Heart right ventricle (tissue), 16 donors: ENCODE data around the gene NAXE. TPM values are rescaled to one million over a fixed set of nuclear protein-coding genes. Genes with fewer than 3 reads are reported as not detected.
A peak's percentile ranks its signal among the peaks of the same experiment; 100 is the strongest.

Experiments used
- ATAC-seq, 8 donors: fragments of 200-7000 bp; cut with Tn5 transposase; one replicate each; pipeline ENCODE4 v1.9.1; 2020; ENCODE audit warnings: mild to moderate bottlenecking in 8 of 8, moderate library complexity in 8 of 8, moderate number of reproducible peaks in 1 of 8
- DNase-seq, 2 donors: peaks; one replicate each; pipeline ENCODE4 v3.0.0-alpha.2; 2020
- H3K27ac ChIP-seq, 10 donors: fragments of 200-600 bp; sonication (generic) in 2 of 10; one replicate each; pipeline versions ENCODE4 v1.5.0 to v1.8.0; 2020 to 2022; ENCODE audit warnings: mild to moderate bottlenecking in 3 of 10
- H3K27me3 ChIP-seq, 7 donors: fragments of 200-600 bp; one replicate each; pipeline ENCODE4 v1.8.0; 2021 to 2022; ENCODE audit warnings: mild to moderate bottlenecking in 2 of 7
- H3K36me3 ChIP-seq, 9 donors: fragments of 200-600 bp; sonication (generic) in 1 of 9; one replicate each; pipeline versions ENCODE4 v1.5.0 to v1.8.0; 2020 to 2022; ENCODE audit warnings: mild to moderate bottlenecking in 2 of 9
- H3K4me1 ChIP-seq, 9 donors: fragments of 200-600 bp; sonication (generic) in 1 of 9; one replicate each; pipeline versions ENCODE4 v1.5.0 to v1.8.0; 2020 to 2022; ENCODE audit warnings: mild to moderate bottlenecking in 4 of 9
- H3K4me3 ChIP-seq, 10 donors: fragments of 200-600 bp; sonication (generic) in 2 of 10; one replicate each; pipeline versions ENCODE4 v1.5.0 to v1.8.0; 2020 to 2022; ENCODE audit warnings: mild to moderate bottlenecking in 7 of 10, moderate library complexity in 2 of 10
- H3K9me3 ChIP-seq, 11 donors: fragments of 200-600 bp in 10 of 11; sonication (generic) in 2 of 11; one replicate each; pipeline versions ENCODE4 v1.5.0 to v1.8.0; 2013 to 2022; ENCODE audit warnings: mild to moderate bottlenecking in 2 of 11, control low read depth in 1 of 11, moderate library complexity in 1 of 11
- CTCF ChIP-seq, 9 donors: fragments of 200-600 bp; sonication (generic) in 2 of 9; IDR thresholded peaks; one replicate each; pipeline versions ENCODE4 v1.5.0 to v1.8.0; 2021 to 2022; ENCODE audit warnings: antibody characterized with exemption in 9 of 9, mild to moderate bottlenecking in 5 of 9, moderate library complexity in 1 of 9
- WGBS, 2 donors: extraction: QIAGEN DNeasy Blood & Tissue Kit; methylation state at CpG; one replicate each; pipeline ENCODE4 v1.1.7; 2013; ENCODE audit warnings: inconsistent platforms in 1 of 2; 5-methylcytosine and 5-hydroxymethylcytosine counted together
- intact Hi-C, 10 donors: fragments of 100-400 bp; cut with DNase I; formaldehyde crosslinking; loops; one replicate each; pipeline versions ENCODE4 v1.11.1 to v1.14.2; 2022
- polyA plus RNA-seq, 2 donors: library from polyadenylated mRNA; stranded (reverse); fragments of 200-250 nt; gene quantifications; one replicate each; pipeline ENCODE4 v1.2.3, GENCODE V29; 2013
- total RNA-seq, 10 donors: library from RNA; stranded (reverse); fragmentation: NEBNext Ultra II Directional in 3 of 10; extraction: Animal tissue kit (Norgen Biotek cat#: 25700) in 3 of 10; gene quantifications; one replicate each; pipeline versions ENCODE4 v1.2.1 to v1.2.4, GENCODE V29; 2021 to 2023
- donor health status: Arrhythmogenic right ventricular cardiomyopathy.
- donor health status: ischemic (EF 13 %, LVEDD 7.1; RV severe dilation, severe dysfunction).
- donor health status: healthy with polysubstance abuse.
- donor health status: DM: no; HTN: yes; CAD: no.
- donor health status: DM: no; HTN: no; CAD: no.
- donor health status: ischemic (EF 25% LVEDD 6.9; RV normal size, moderate dysfunction).
- donor health status: ischemic (EF 25% LVEDD 5.7; RV mildly dilated, moderate dysfunction).
- donor health status: healthy.
- donor health status: DM: yes; HTN: yes; CAD: no.
- donor health status: Ischemic cardiomyopathy.
- donor health status: ischemic (EF 35%, LVEDD 5.7; RV mildly dilated, moderate dysfunction).
- donor health status: nonischemic (EF 11% LVEDD 7.7; RV severe dilation, severe dysfunction).
- donor health status: DM: yes; HTN: yes; CAD: no.
- donor health status: PGD.
- donor health status: ischemic (EF 29% LVEDD 5.4; RV normal size, mild dysfunction).
- donor health status: nonischemic (EF 23%, LVEDD 6.1; RV moderate dilation, normal function).

Gene NAXE
- total and polyA plus RNA-seq, 12 donors = 59.8 to 134 (median 108) TPM

DNA sequence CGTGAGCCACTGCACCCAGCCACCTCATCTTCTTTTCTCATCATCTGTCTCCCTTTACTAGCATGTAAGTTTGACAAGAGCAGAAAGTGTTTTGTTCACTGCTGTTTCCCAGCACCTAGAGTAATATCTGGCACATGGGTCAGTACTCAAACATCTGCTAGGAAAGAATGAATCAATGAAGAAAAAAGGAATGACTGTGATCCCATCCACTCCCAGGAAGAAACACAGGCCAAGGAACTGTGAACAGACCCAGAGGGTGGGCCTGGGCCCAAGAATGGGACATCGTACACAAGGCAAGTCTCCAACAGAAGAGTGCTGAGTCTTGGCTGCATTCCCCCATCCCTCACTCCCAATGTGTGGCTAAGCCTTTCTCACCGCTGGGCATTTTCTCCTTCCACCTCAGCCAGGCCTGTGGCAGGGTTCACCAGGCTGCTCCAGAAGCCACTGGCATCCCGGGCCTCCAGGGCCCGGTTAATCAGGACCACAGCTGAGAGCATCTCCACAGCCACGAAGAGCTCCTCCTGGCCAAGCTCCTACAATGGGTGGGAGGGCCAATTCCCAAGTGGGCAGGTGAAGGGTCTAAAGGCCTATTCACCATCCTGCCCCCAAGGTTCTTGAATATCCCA lies 37.6 kb upstream of the NAXE start:
- 90 to 93% methylated on average over 6 of the region's 6 CpGs for WGBS, 2 donors
- H3K36me3 ChIP-seq = peaks cover 0 to 20% (median 0%) of the 10 kb centered on the region in 9 donors
- H3K9me3 ChIP-seq = no peaks in the 10 kb centered on the region
- H3K4me1 ChIP-seq = peaks cover 0 to 7% (median 0%) of the 10 kb centered on the region in 9 donors
- no peak for TF ChIP-seq CTCF (IDR thresholded peaks at IDR 0.05)
- DNase-seq (no peak), ATAC-seq (peak in 5 of 8 donors; percentile 24 to 59 (median 37))
- no peaks in the 10 kb centered on the region for H3K27me3 ChIP-seq
- no peak overlapping the region for H3K27ac ChIP-seq
- no peak overlapping the region for H3K4me3 ChIP-seq
- intact Hi-C loops = no loop called here

- Histone ChIP-seq H3K27ac (peak overlapping the region in 1 of 10 donors; percentile 26), H3K4me1 (peaks cover 0 to 6% (median 0%) of the 10 kb centered on the region in 9 donors), H3K4me3 (no peak overlapping the region), H3K9me3 (no peaks in the 10 kb centered on the region), H3K27me3 (no peaks in the 10 kb centered on the region), H3K36me3 (peaks cover 0 to 27% (median 0%) of the 10 kb centered on the region in 9 donors)
- intact Hi-C loops = no loop called here
- 83 to 87% methylated on average over 8 of the region's 8 CpGs for WGBS, 2 donors
- DNase-seq = no peak
- no peak for TF ChIP-seq CTCF (IDR thresholded peaks at IDR 0.05)
- no peak for ATAC-seq
Observed at GRCh38 chr1:156554971-156555370, 36.6 kb upstream of the NAXE start.

- Histone ChIP-seq H3K4me3 (no peak overlapping the region), H3K27ac (no peak overlapping the region), H3K4me1 (peaks cover 0 to 9% (median 0%) of the 10 kb centered on the region in 9 donors), H3K9me3 (no peaks in the 10 kb centered on the region), H3K36me3 (peaks cover 0 to 35% (median 0%) of the 10 kb centered on the region in 9 donors), H3K27me3 (no peaks in the 10 kb centered on the region)
- DNase-seq (no peak), ATAC-seq (no peak)
- no peak for TF ChIP-seq CTCF (IDR thresholded peaks at IDR 0.05)
- 57 to 98% methylated on average over 2 of the region's 2 CpGs for WGBS, 2 donors
- intact Hi-C loops = no loop called here
Observed at GRCh38 chr1:156555715-156556114, 35.9 kb upstream of the NAXE start.

DNA sequence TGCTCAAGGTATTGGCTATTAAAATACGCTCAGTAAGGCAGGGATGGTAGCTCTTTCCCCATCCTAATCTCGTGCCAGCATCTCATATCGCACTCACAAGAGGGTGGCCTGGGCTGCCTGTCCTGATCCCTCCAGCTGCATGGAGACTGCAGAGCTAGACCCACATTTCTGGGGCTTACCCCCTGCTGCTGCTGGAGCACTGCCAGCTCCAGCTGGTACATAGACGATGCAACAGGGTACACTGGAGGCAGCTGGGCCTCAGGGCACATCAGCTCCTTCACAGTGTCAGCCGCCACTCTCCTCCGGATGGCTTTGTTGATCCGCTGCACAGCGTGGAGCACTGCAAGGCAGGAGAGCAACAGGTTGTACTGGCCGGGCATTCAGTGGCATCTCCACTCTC lies 35.2 kb upstream of the NAXE start:
- Histone ChIP-seq H3K27me3 (no peaks in the 10 kb centered on the region), H3K4me3 (no peak overlapping the region), H3K36me3 (peaks cover 0 to 38% (median 0%) of the 10 kb centered on the region in 9 donors), H3K9me3 (no peaks in the 10 kb centered on the region), H3K4me1 (peaks cover 0 to 9% (median 0%) of the 10 kb centered on the region in 9 donors), H3K27ac (no peak overlapping the region)
- TF ChIP-seq CTCF (IDR thresholded peaks at IDR 0.05) = no peak
- 87% methylated on average over 9 of the region's 9 CpGs for WGBS, 2 donors
- intact Hi-C loops = no loop called here
- DNase-seq (no peak), ATAC-seq (no peak)
